Hepatocyte (in vitro differentiated cells): ENCODE data around the gene REEP6.

Experiments
- CTCF ChIP-seq: fragments of 200-600 bp; sonication (generic); IDR thresholded peaks from 2 replicates; pipeline ENCODE4 v1.5.1; 2016; ENCODE audit warnings: antibody characterized with exemption, mild to moderate bottlenecking; ENCODE audit not compliant: poor library complexity
- EZH2 ChIP-seq: fragments of 200-600 bp; sonication (generic); IDR thresholded peaks from 2 replicates; pipeline ENCODE4 v1.6.1; 2016; ENCODE audit warnings: antibody characterized with exemption, mild to moderate bottlenecking, borderline replicate concordance

- no peak for TF ChIP-seq CTCF
- no peak for TF ChIP-seq EZH2
These were observed 41.0 kb downstream of the REEP6 start for GRCh38 chr19:1532003-1532402.
